HG03521 (cell line): Measurements from ENCODE around the gene PRSS38.
A peak's percentile ranks its signal among the peaks of the same experiment; 100 is the strongest.

Experiments used
- ATAC-seq: cut with Tn5 transposase; IDR thresholded peaks from one replicate; pipeline ENCODE4 v1.9.1; 2021; ENCODE audit warnings: mild to moderate bottlenecking, moderate library complexity; ENCODE audit not compliant: unreplicated experiment

PRSS38 gene

DNA sequence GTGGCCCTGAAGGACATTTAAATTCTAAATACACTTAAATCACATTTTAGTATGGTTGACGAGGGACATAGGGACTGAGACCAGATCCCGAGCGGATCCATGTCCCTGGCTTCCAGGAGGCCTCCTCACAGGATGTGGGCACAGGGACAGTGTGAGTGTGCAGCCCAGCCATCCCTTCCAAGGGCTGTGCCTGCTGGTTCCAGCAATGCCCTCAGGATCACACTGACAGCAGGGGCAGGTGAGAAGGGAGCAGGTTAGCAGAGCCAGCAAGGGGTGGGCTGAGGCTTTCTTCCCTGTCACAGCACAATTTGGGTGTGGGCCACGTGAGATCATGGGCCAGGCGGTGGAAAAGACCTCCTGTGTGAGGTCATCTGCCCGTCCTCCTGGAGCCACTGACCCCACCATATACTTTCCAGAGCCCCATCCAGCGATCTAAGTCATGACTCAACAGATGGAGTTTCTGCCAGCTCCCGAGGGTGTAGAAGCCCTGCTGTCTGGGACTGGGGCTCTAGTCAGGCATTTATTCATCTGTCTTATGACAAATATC lies 37.0 kb upstream of the PRSS38 start:
- no peak for ATAC-seq

GRCh38 chr1:227779021-227779441 lies 36.4 kb upstream of the PRSS38 start:
- ATAC-seq, result no peak

DNA sequence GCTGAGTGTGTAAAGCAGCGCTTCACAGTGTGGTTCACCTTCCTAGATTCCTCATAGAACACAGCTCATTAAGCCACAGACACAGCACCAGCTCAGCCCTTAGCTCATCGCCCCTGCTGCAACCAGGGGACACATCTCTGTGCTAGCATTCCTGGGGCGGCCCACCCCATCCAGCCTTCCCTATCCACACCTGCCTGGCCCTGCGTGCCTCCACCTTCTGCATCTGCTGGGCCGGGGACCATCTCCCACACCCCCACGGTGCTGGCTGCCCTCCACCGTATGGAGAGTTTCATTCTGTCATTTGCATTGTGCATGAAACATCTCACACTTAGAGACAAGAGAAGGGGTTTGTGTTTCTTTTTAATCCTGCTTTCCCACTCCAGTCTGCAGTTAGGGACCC lies 35.8 kb upstream of the PRSS38 start:
- no peak for ATAC-seq

DNA sequence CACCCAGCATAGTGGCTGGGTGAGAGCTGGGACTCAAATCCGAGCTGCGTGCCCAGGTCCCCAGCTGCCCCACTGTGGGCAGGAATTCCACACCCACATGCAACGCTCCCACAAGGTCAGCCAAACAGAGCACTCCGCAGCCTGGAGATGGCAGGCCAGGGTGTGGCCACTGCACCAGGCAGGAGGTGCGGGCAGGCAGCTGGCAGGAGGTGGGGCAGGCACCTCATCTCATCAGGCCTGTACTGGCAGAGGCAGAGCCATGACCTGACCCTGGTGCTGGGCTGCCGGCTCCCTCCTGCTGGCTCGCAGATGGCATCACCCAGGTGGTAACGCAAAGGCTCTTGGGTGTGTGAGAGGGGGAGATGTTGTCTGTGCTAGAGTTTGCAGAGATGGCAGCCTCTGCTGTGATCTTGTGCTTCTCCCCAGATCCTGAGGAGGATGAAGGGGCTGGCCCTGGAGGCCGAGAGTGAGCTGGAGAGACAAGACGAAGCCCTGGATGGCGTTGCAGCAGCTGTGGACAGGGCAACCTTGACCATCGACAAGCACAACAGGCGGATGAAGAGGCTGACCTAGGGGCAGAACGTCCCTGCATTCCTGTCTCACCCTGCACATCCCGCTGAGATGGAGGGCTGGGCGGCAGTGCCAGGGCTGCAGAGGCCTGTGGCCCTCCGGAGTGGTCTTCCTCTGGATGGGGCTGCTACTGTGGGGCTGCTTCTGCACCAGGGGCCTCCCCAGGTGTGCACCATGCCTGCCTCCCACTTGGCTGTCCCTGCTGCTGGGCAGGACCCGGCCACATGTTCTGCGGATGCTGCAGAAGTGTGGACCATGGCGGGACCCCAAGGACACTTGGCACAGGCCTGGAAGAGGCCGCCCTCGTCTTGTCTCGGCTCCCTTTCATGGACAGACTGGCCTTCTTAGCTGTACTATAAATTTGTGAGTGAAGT lies 35.1 kb upstream of the PRSS38 start:
- ATAC-seq, result no peak

DNA sequence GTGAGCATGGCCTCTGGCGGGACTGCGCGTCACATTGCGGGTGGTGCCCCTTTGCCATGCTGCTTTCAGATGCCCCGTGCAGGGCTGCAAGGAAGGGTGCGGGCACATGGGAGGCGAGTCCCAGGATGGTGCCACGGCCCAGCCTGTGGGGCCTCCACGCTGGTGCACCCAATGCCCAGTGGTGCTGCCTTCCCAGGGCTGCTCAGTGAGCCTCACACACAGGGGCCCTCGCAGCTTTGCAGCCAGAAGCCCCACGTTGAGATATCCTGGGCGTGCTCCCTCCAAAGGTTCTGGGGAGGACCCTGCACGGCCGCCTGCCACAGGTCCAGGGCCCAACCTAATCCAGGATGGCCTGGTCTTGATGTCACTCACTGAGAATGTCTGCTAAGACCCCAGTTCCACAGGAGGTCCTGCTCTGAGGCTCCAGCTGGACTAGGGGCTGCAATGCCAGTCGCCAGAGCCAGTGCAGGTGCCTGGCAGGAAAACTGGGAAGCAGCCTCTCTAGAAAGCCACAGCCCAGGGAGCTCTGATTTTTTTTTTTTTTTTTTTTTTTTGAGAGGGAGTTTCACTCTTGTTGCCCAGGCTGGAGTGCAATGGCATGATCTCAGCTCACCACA lies 34.1 kb upstream of the PRSS38 start:
- ATAC-seq, result no peak

DNA sequence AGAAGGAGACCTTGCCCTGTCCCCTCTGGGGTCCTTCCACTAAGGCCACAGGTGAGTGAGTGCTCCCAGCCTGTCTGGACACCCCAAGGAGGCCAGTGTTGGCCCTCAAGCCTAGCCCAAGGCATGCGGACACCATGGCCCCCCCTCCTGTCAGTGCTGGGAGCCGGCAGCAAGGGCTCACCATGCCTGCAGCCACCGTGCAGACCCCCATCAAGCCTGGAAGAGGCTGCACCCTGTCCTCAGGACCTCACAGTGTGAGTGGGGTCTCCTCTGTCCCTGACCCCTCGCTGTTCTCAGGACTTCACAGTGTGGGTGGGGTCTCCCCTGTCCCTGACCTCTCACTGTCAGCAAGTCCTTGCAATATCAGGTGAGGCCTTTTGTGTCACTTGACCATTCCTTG lies 33.2 kb upstream of the PRSS38 start:
- no peak for ATAC-seq

- no peak for ATAC-seq
Measured at GRCh38 chr1:227785094-227785804, 30.2 kb upstream of the PRSS38 start.

GRCh38 chr1:227785805-227786671 lies 29.4 kb upstream of the PRSS38 start:
- no peak for ATAC-seq

GRCh38 chr1:227786673-227787512 lies 28.6 kb upstream of the PRSS38 start:
- ATAC-seq, result no peak

DNA sequence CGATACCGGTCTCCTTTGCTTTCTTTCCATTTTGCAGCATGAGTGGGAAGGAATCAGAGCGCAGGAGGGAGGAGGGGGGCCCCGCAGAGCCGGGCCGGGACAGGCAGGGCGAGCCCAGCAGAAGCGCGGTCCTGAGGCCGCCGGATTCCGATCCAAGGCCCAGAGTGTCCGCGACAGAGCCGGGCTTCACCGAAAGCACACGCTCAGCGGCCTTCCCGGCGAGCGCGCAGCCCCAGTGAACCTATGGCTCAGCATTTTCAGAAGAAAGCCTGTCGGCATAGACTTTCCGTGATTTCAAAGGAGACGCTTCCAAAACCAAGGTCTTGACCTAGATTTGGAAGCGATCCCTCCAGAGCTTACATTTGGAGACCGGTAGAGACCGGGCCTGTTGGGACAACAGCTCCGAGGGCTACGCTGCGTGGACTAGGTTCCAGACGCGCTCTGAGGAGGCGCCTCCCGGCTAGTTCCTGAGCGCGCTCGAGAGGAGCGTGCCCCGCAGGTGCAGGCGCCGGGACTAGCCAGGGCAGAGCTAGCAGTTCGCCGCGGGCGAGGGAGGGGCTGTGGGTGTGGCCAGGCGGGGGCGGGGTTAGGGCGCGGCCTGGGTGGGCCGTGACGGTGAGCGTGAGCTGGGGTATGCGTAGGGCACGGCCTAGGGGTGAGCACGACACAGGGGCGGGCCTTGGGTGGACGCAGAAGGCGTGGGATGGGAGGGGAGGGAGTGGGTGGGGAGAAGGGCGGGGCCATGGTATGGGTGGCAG lies 27.8 kb upstream of the PRSS38 start:
- peak; percentile 92 for ATAC-seq

GRCh38 chr1:227788271-227789083 lies 27.0 kb upstream of the PRSS38 start:
- ATAC-seq, result peak; percentile 49

- no peak for ATAC-seq
Measured at GRCh38 chr1:227789084-227790033, 26.1 kb upstream of the PRSS38 start.

GRCh38 chr1:227790034-227790400 lies 25.5 kb upstream of the PRSS38 start:
- no peak for ATAC-seq

DNA sequence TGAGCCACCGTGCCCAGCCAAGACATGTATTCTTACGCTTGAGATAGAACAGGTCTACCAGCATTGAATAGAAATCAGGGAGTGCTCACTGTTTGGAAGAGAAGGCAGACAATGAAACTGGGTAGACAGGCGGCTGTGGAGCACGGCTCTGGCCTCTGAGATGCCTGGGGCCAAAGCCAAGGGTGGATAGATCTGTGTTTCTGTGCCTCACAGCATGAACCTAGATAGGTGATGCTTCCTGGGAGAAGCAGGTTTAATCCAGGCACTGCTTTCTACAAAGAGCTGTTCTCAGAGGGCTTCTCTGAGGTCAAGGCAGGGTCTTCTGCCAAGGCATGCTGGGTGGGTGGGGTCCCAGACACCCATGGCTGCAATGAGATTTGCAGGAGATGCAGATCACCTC lies 24.6 kb upstream of the PRSS38 start:
- ATAC-seq, result no peak

DNA sequence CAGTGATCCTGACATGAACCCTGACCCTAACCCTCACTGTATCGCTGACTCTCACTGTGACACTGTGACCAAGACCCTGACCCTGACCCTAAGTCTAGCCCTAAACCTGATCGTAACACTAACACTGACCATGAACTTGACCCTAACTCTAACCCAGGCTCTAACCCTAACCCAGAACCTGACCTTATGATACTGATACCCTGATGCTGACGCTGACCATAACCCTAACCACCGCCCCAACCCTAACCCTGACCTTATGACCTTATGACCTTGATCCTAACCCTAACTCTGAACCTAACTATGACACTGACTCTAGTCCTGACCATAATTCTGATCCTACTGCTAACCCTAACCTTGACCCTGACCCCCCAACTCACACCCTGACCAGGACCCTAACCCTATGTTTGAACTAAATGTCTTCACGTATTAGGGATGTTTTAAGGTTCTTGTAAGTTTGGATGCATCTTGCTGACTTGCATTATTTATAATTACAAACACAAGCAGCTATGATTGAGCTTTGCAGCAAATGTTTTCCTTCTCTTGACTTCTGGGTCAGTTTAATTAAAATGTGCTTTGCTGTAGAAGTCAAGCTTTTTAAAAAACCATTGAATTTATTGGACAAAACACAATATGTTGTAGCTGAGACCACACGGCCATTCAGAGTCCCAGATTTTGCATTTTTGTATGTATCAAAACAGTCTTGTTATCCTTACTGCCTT lies 23.9 kb upstream of the PRSS38 start:
- no peak for ATAC-seq
